Ovary (tissue), 3 donors: Measurements from ENCODE around the gene PTGIS.

Source experiments
- EP300 ChIP-seq: sonication (generic); formaldehyde crosslinking; IDR thresholded peaks from one replicate; pipeline ENCODE4 v1.6.1; 2017; ENCODE audit warnings: antibody characterized with exemption
- POLR2A ChIP-seq: fragments of 450-650 bp; IDR thresholded peaks from one replicate; pipeline ENCODE4 v1.6.1; 2017; ENCODE audit warnings: antibody characterized with exemption, mild to moderate bottlenecking, moderate library complexity
- TF ChIP-seq, protein P1 (sequence below), 3 donors: fragments of 450-650 bp in 2 of 3; fragments of 200-600 bp in 1 of 3; IDR thresholded peaks; one replicate each; pipeline versions ENCODE4 v1.5.1 to v1.8.0; 2016 to 2022; ENCODE audit warnings: antibody characterized with exemption in 3 of 3, mild to moderate bottlenecking in 1 of 3
- donor health status: DM: no; HTN: no; CAD: no.

DNA sequence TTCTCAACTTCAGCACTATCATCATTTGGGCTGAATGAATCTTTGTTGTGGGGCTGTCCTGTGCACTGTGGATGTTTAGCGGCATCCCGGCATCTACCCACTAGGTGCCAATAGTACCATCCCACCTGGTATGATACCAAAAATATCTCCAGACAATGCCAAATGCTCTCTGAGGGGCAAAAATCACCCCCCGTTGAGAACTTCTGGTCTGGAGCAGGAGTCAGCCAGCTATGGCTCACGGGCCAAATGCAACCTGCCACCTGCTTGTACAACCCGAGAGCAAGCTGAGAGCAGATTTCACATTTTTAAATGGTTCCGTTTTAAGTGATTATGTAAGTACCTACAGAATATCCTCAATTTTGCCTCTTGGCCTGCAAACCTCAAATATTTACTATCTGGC is 112.2 kb downstream of the PTGIS start:
- TF ChIP-seq, protein P1, sequence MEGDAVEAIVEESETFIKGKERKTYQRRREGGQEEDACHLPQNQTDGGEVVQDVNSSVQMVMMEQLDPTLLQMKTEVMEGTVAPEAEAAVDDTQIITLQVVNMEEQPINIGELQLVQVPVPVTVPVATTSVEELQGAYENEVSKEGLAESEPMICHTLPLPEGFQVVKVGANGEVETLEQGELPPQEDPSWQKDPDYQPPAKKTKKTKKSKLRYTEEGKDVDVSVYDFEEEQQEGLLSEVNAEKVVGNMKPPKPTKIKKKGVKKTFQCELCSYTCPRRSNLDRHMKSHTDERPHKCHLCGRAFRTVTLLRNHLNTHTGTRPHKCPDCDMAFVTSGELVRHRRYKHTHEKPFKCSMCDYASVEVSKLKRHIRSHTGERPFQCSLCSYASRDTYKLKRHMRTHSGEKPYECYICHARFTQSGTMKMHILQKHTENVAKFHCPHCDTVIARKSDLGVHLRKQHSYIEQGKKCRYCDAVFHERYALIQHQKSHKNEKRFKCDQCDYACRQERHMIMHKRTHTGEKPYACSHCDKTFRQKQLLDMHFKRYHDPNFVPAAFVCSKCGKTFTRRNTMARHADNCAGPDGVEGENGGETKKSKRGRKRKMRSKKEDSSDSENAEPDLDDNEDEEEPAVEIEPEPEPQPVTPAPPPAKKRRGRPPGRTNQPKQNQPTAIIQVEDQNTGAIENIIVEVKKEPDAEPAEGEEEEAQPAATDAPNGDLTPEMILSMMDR (IDR thresholded peaks at IDR 0.05): no peak
- TF ChIP-seq EP300 (no peak), POLR2A (no peak)
